Measurements from ENCODE around the gene CIZ1. TPM values are rescaled to one million over a fixed set of nuclear protein-coding genes. Genes with fewer than 3 reads are reported as not detected.

Gene CIZ1
- total and polyA plus RNA-seq, 3 donors from 2014 or later: 114 to 159 (median 115) TPM

- TF ChIP-seq POLR2A (IDR thresholded peaks at IDR 0.05): no peak
- no peak for TF ChIP-seq CTCF (IDR thresholded peaks at IDR 0.05)
- 59 to 60% methylated on average over 2 of the region's 2 CpGs for WGBS, 2 donors
- no peaks in the 10 kb centered on the region for H3K27me3 ChIP-seq
- H3K27ac ChIP-seq: no peak overlapping the region
- H3K4me3 ChIP-seq: no peak overlapping the region
- H3K4me1 ChIP-seq: peaks cover 15% of the 10 kb centered on the region
- no peak for DNase-seq
- intact Hi-C loops (cut with DNase I; ENCODE audit: low total_unique reads): no loop called here
- H3K36me3 ChIP-seq (ENCODE audit: low read depth, missing control alignments): no peaks in the 10 kb centered on the region
- H3K9me3 ChIP-seq: no peaks in the 10 kb centered on the region
Observed at GRCh38 chr9:128190013-128190412, 1.4 kb downstream of the CIZ1 start.

- H3K36me3 ChIP-seq (ENCODE audit: low read depth, missing control alignments): no peaks in the 10 kb centered on the region
- H3K27ac ChIP-seq: no peak overlapping the region
- WGBS, 2 donors: 68 to 71% methylated on average over 1 of the region's 1 CpG
Observed at GRCh38 chr9:128188209-128188608, 3.2 kb downstream of the CIZ1 start.

GRCh38 chr9:128187361-128187760 is 4.0 kb downstream of the CIZ1 start:
- H3K4me3 ChIP-seq: no peak overlapping the region
- no peaks in the 10 kb centered on the region for H3K36me3 ChIP-seq (ENCODE audit: low read depth, missing control alignments)
- WGBS, 2 donors: 85 to 94% methylated on average over 2 of the region's 2 CpGs
- no peak for DNase-seq
- TF ChIP-seq POLR2A (IDR thresholded peaks at IDR 0.05): no peak
- no peak for TF ChIP-seq CTCF (IDR thresholded peaks at IDR 0.05)
- peaks cover 11% of the 10 kb centered on the region for H3K4me1 ChIP-seq
- no peaks in the 10 kb centered on the region for H3K9me3 ChIP-seq
- H3K27ac ChIP-seq: no peak overlapping the region
- no peaks in the 10 kb centered on the region for H3K27me3 ChIP-seq
- intact Hi-C loops (cut with DNase I; ENCODE audit: low total_unique reads): no loop called here

More at GRCh38 chr9:128188209-128188608, 3.2 kb downstream of the CIZ1 start:
- peaks cover 15% of the 10 kb centered on the region for H3K4me1 ChIP-seq
- H3K9me3 ChIP-seq: no peaks in the 10 kb centered on the region
- H3K27me3 ChIP-seq: no peaks in the 10 kb centered on the region
- intact Hi-C loops (cut with DNase I; ENCODE audit: low total_unique reads): no loop called here
- DNase-seq: no peak
- TF ChIP-seq POLR2A (IDR thresholded peaks at IDR 0.05): no peak
- no peak for TF ChIP-seq CTCF (IDR thresholded peaks at IDR 0.05)
- H3K4me3 ChIP-seq: no peak overlapping the region

GRCh38 chr9:128185979-128186965 is 5.1 kb downstream of the CIZ1 start:
- Histone ChIP-seq H3K4me3 (no peak overlapping the region), H3K9me3 (no peaks in the 10 kb centered on the region), H3K36me3 (ENCODE audit: low read depth, missing control alignments) (no peaks in the 10 kb centered on the region), H3K27ac (no peak overlapping the region), H3K4me1 (peaks cover 8% of the 10 kb centered on the region), H3K27me3 (no peaks in the 10 kb centered on the region)
- intact Hi-C loops (cut with DNase I; ENCODE audit: low total_unique reads): no loop called here
- no peak for DNase-seq
- WGBS, 2 donors: 92 to 93% methylated on average over 11 of the region's 11 CpGs
- TF ChIP-seq CTCF (IDR thresholded peaks at IDR 0.05) (no peak), POLR2A (IDR thresholded peaks at IDR 0.05) (no peak)
